DMS79 treated with DMSO at 0.1 percent for 48 hours (cell line): ENCODE results near the gene ZNF638.

ENCODE experiments used
- DNase-seq: peaks from one replicate; lab custom pipeline; 2025; lab: John Stamatoyannopoulos, UW

The ZNF638 gene

DNA sequence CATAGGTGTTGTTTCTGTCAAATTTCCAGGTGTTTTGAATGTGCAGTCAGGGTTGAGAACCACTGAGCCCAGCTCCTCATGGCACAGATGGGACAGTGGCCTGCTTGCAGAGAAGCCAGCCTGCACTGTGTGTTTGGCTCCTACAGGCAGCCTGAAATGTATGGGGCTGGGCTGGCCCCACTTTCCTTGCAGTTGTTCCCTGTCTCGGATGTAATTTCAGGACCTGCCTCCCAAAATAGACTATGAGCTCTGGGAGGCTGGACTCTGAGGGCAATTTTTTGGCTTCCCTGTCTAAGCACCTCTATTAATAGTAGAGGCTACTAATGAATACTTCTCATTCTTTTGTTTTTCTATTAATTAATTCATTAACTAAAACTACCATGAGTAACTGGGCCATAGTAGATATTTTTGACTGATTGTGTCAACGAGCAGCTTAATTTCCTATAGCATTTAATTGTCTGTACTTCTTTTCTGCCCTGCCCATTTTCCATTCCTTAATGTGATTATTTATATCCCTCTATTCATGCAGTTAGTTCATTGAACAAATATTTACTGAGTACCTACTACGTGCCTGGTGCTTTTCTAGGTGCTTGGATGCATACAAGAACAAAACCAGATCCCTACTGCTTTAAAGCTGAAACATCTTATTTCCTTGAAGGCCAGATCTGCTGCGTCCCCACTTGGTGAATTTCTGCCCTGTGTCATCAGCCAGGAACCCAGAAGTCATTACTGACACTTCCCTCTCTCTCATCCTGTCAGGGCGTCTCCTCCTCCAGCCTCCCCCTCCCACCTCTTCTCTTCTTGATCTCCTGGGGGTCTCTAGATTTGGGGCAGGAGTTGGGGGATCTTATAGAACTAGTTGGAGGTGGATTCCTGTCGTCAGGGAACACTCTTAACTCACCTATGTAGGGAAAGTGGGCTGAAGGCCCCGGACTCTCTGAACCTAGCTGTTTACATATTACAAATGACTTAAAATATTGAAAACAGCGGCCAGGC lies 138.1 kb downstream of the ZNF638 start:
- no peak for DNase-seq

DNA sequence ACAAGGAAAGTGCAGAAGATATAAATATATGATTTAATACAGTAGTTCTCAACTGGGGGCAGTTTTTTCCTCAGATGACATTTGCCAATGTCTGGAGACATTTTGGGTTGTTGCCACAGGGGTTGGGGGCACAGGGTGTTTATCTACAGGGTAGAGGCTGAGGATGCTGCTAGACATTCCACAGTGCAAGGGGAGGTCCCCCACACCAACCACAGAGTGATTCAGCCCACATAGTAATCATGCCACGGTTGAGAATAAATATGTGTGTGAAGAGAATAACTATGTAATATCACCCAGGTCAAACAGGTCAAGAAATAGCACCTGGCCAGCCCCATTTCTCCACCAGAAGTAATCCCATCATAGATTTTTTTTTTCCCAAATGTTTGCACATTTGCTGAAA lies 139.7 kb downstream of the ZNF638 start:
- no peak for DNase-seq

DNA sequence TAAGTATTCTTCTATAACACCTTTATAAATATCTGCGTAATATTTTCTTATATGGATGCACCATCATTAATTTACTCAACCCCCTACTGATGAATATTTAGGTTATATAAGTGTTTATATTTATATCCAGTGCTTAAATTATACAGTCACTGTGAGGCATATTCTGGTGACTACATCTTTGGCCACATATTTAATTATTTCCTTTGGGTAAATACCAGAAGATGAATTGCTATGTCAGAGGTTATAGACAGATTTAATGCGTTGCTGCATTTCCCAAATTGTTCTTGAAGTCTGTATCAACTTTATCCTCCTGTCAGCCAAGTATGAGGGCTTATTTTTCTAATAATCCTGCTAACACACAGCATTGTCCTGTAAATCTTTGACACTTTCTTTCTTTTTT lies 140.4 kb downstream of the ZNF638 start:
- DNase-seq, result no peak

DNA sequence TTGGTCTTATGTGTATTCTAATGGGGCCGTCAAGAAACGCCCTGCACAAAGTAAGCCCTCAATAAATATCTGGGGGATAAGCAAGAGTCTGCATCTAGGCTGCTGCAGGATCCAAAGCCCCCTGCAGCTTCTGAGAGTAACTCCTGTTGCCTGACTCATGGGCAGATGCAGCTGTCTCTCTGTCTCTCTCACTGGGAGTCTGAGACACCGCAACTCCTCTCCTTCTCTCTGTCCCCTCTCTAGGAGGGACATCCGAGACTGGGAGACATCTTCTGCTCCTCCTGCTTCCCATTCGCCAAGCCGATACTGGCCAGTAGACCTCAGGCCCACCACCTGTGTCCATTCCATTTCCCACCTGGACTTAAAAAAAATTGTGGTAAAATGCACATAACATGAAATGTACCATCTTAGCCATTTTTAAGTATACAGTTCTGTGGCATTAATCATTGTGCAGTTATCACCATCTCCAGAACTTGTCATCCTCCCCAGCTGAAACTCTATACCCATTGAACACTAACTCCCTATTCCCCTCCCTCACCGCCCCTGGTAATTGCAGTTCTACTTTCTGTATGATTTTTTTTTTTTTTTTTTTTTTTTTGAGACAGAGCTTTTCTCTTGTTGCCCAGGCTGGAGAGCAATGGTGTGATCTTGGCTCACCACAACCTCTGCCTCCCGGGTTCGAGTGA lies 141.9 kb downstream of the ZNF638 start:
- no peak for DNase-seq

DNA sequence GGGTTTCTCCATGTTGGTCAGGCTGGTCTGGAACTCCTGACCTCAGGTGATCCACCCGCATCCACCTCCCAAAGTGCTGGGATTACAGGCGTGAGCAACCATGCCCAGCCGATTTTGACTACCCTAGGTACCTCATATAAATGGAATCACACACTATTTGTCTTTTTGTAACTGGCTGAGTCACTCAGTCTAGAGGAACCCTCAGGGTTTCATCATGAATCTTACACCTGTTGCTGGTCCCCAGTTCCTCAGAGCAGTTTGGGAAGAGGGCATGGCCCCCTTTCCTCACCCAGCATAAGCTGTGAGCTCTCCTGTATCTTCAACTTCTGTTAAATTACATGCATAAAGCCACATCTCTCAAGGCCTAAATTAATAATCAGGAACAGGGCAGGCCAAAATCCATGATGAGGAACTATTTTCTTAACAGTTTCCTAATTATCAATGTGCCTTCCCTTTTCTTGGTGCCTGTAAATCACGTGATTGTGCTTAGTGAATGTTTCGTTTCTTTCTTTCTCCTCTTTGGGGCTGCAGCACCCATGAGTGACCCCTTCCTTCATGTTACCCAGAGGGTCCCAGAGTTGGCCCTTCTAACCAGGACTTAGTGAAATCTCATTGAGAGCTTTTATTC lies 142.6 kb downstream of the ZNF638 start:
- DNase-seq, result no peak

DNA sequence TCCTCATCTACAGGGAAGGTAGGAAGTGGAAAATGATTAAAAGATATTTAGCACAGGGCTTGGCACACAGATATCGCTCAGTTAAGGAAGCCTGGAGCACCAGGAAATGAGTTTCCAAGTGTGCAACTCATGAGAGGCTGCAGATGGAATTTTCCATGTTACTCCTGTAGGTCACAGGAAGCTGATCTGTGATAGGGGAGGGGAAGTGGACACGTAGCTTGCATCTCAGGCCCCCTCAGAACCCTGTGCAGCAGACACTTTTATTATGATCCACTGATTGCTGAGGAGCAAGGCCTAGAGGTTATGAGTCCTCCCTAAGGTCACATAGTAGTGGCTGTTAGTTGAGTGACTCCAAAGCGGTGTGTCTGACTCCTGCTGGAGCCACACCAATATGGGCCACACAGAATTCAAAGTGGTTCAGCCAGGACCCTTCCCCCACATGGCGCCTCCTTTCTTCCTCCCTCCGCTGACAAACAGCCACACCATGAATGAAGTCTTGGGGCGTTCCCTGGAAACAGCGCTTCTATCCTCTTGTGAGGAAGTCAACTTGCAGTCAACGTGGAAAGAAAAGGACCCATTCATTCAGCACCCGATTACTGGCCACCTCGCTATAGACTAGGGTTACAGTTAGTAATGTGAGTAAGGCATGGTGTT lies 143.3 kb downstream of the ZNF638 start:
- DNase-seq, result no peak

DNA sequence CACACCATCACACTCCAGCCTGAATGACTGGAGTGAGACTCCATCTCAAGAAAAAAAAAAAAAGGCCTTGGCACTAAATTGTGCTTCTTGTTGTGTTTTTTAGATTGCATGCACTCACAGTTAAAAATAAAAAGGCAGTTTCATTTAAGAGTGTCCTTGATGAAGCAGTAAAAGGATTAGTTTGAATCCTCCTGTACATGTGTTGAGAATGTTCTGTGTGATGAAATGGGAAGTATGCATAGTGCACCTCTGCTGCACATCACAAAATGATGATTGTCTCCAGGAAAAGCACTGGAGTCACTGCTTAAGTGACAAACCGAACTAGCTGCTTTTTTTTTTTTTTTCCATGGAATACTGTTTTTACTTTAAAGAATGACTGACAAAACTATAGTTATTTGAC lies 144.9 kb downstream of the ZNF638 start:
- DNase-seq, result no peak

DNA sequence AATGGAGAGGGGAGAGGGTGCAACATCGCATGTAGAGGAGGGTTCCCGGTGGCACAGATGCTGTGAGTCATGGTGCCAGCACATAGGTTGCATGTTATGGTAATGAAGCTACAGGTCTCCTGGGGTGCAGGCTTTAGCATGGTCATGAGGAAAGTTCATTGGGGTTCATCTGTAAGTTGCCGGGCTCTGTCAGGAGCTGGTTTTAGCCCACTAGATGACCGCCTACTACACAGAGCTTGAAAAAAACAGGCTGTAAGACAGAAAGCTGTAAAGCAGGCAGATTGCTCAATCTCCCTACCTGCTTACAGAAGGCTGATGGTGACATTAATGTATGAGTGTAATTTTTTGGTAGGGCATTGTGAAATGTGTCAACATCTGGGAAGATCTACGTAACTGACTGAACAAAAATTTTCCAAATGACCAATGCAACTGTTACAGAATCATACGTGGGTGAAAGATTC lies 145.7 kb downstream of the ZNF638 start:
- no peak for DNase-seq

DNA sequence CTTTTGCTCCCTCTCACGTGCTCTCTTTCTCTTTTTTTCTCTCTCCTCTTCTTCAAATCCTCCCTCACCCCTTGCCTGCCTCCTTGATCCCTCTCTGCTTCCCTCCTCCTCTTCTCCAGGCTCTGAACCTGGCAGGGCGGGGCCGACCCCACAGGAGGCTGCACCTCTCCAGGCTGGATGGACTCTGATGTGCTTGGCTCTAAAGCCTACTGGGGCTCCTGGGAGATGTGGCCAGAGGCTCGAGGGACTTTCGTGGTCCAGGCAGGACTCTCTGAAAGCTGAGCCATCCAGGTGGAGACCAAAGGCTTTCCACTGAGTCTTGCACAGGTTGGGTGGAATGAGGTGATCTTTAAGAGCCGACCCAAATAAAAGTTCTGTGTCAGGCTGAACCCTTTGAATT lies 147.2 kb downstream of the ZNF638 start:
- DNase-seq, result no peak

DNA sequence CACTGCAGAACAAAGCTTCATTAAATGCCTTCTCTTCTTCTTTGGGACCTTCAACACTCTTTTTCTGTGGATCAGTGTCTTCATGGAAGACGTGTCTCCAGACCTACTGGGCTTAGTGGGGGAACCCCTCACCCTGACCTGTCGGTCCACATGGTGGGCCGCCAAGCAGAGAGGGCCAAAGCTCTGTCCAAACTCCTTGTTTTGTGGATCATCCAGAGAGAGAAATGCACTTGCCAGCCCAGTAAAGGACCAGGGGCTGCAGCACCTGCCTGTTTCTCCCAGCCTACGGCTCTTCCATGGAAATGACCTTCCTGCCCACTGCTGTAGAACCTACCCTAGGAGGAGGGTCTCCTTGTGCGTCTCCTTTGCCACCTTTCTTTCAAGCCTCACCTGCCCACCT lies 147.7 kb downstream of the ZNF638 start:
- DNase-seq, result no peak

DNA sequence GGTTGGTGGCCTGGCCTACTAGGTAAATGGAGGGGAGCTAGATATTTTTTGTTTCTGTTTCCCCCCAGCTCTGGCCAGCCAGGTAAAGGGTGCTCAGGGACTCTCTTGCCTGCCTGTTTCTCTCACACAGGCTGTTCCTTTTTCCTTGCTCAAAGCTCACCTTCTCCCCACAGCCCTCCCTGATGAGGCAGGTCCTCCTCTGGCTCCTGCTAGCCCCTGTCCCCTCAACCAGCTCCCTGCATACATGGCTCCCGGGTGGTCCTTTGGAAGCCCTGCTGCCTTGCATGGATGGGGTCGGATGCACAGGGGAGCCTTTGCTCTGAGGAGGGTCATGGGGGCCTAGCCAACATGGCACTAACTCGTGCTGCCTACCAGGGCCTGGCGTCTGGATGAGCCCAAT lies 149.5 kb downstream of the ZNF638 start:
- no peak for DNase-seq

DNA sequence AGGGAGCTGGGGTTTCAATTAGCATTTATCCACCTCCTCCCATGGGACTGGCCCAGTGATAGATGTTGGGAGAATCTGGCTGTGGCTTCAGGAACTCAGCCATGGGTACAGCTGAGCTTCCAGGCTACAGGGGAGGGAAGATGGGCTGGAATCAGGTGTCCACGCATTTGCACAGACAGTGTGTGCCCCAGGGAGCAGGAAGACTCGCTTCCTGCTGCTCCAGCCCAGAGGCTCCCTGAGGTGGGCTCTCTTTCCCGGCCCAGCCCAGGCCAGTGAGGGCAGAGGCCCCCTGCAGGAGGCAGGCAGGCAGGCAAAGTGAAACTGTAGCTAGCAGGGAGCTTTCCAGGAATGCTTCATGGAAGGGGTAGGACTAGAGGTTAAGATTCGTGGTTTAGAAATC lies 150.5 kb downstream of the ZNF638 start:
- DNase-seq, result no peak

DNA sequence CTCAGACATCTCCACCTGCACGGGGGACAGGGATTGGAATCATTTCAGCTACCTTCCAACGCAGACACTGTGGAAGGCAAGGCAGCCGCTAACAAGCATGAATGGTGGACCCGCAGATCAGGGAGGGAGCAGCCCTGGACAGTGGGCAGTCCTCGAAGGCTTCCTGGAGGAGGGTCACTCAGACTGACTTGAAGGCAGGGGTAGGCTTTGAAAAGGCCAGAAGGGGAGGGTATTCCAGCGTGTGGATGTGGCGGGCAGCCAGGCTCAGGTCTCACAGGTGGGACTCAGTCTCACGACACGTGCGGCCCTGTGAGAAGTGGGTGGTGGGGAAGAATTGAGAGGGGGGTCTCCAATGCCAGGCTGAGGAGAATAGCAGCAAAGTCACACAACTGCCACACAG lies 151.7 kb downstream of the ZNF638 start:
- no peak for DNase-seq

DNA sequence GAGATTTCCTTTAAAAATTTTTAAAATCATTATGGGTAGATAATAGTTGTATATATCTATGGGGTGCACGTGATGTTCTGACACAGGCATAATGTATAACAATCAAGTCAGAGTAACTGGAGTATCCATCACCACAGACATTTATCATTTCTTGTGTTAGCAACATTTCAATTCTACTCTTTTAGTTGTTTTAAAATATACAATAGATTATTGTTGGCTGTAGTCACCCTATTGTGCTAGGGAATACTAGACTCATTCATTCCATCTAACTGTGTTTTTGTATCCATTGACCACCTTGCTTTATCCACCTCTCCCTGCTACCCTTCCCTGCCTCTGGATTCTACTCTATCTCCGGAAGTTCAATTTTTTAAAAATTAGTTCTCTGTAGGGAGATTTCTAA lies 152.8 kb downstream of the ZNF638 start:
- DNase-seq, result no peak
